Prostate gland (tissue), 2 donors: ENCODE measurements around the gene ZNF18. TPM values are rescaled to one million over a fixed set of nuclear protein-coding genes. Genes with fewer than 3 reads are reported as not detected.

ENCODE experiments used
- DNase-seq: peaks from one replicate; pipeline ENCODE4 v3.0.0-alpha.2; 2019; ENCODE audit warnings: low spot score
- H3K27ac ChIP-seq, 2 donors: fragments of 200-600 bp; sonication (generic); 2 replicates each; pipeline ENCODE4 v1.5.1; 2017 to 2019
- H3K27me3 ChIP-seq: fragments of 200-600 bp; sonication (generic); replicated peaks from 2 replicates; pipeline ENCODE4 v1.5.1; 2019; ENCODE audit not compliant: insufficient read depth
- H3K36me3 ChIP-seq, 2 donors: fragments of 200-600 bp; sonication (generic); 1 replicate in 1 of 2; 2 replicates in 1 of 2; pipeline versions ENCODE4 v1.5.1 to v1.8.1; 2017 to 2019
- H3K4me1 ChIP-seq: fragments of 200-600 bp; sonication (generic); replicated peaks from 2 replicates; pipeline ENCODE4 v1.5.1; 2019
- H3K4me3 ChIP-seq, 2 donors: fragments of 200-600 bp; sonication (generic); 2 replicates each; pipeline ENCODE4 v1.5.1; 2017 to 2019
- H3K9me3 ChIP-seq: fragments of 200-600 bp; sonication (generic); 2 replicates; pipeline ENCODE4 v1.5.1; 2017
- CTCF ChIP-seq, 4 experiments: fragments of 200-600 bp in 2 of 4; fragments of 450-650 bp in 2 of 4; sonication (generic) in 2 of 4; IDR thresholded peaks; 1 replicate in 3 of 4; 2 replicates in 1 of 4; pipeline ENCODE4 v1.5.1; 2016 to 2019; ENCODE audit warnings: antibody characterized with exemption in 4 of 4, mild to moderate bottlenecking in 2 of 4, moderate library complexity in 2 of 4
- POLR2A ChIP-seq: fragments of 450-650 bp; IDR thresholded peaks from one replicate; pipeline ENCODE4 v1.6.1; 2016; ENCODE audit warnings: antibody characterized with exemption, mild to moderate bottlenecking
- POLR2AphosphoS5 ChIP-seq: sonication (generic); formaldehyde crosslinking; IDR thresholded peaks from one replicate; pipeline ENCODE4 v1.6.1; 2017; ENCODE audit warnings: antibody characterized with exemption
- WGBS: methylation state at CpG from one replicate; pipeline ENCODE4 v1.1.5; 2018; 5-methylcytosine and 5-hydroxymethylcytosine counted together
- intact Hi-C: fragments of 100-400 bp; cut with DNase I; formaldehyde crosslinking; loops from one replicate; pipeline ENCODE4 v1.14.2; 2022
- total RNA-seq, 2 donors: library from RNA; depleted of rRNA; stranded (reverse); fragments of >200 nt; gene quantifications; one replicate each; pipeline ENCODE4 v1.1.0, GENCODE V29; 2016

The ZNF18 gene
- 10 to 100 TPM; 11.8 to 13.3 TPM for total RNA-seq

- H3K9me3 ChIP-seq: no peaks in the 10 kb centered on the region
- peak; percentile 96 for DNase-seq
- H3K36me3 ChIP-seq: no peaks in the 10 kb centered on the region
- no peaks in the 10 kb centered on the region for H3K27me3 ChIP-seq
- peak within 1 kb of the TSS; percentile 86 to 91 for H3K4me3 ChIP-seq
- TF ChIP-seq POLR2AphosphoS5 (peak; percentile 90), POLR2A (peak; percentile 97), CTCF (IDR thresholded peaks at IDR 0.05) (peak in 2 of 4 experiments; percentile 40 to 41)
- H3K27ac ChIP-seq: peak within 1 kb of the TSS; percentile 80 to 86
- intact Hi-C loops: loop anchor here (2.0 to 10.0 kb wide), 2 partner anchors 23 to 1263 kb away; partner anchors contain the start of genes MAP2K4 and TMEM220
- 1% methylated on average over 42 of the region's 74 CpGs for WGBS
- H3K4me1 ChIP-seq: no peaks in the 10 kb centered on the region
Measured at GRCh38 chr17:11997147-11997971, at the start of gene ZNF18. Gene ZNF18 (minus strand): TSS chr17:11997475. CDS start chr17:11992829, 4,646 bp downstream.

GRCh38 chr17:12046786-12047185 lies 49.5 kb upstream of the ZNF18 start:
- H3K36me3 ChIP-seq: no peaks in the 10 kb centered on the region
- 64% methylated on average over 2 of the region's 2 CpGs for WGBS
- no peak overlapping the region for H3K4me3 ChIP-seq
- H3K27ac ChIP-seq: no peak overlapping the region
- no peaks in the 10 kb centered on the region for H3K27me3 ChIP-seq
- no peak for TF ChIP-seq POLR2AphosphoS5
- no peak for TF ChIP-seq CTCF (IDR thresholded peaks at IDR 0.05)
- no peak for TF ChIP-seq POLR2A
- DNase-seq: no peak
- intact Hi-C loops: no loop called here
- H3K4me1 ChIP-seq: no peaks in the 10 kb centered on the region
- no peaks in the 10 kb centered on the region for H3K9me3 ChIP-seq

- Histone ChIP-seq H3K36me3 (no peaks in the 10 kb centered on the region), H3K27me3 (no peaks in the 10 kb centered on the region), H3K27ac (no peak overlapping the region), H3K4me3 (no peak overlapping the region), H3K4me1 (peaks cover 4% of the 10 kb centered on the region), H3K9me3 (no peaks in the 10 kb centered on the region)
- 74% methylated on average over 6 of the region's 6 CpGs for WGBS
- DNase-seq: no peak
- TF ChIP-seq POLR2A (no peak), POLR2AphosphoS5 (no peak), CTCF (IDR thresholded peaks at IDR 0.05) (no peak)
- intact Hi-C loops: no loop called here
Measured at GRCh38 chr17:12043702-12044101, 46.4 kb upstream of the ZNF18 start.

GRCh38 chr17:12041312-12041711 lies 44.0 kb upstream of the ZNF18 start:
- intact Hi-C loops: no loop called here
- H3K36me3 ChIP-seq: no peaks in the 10 kb centered on the region
- H3K9me3 ChIP-seq: no peaks in the 10 kb centered on the region
- H3K4me3 ChIP-seq: no peak overlapping the region
- no peak for TF ChIP-seq CTCF (IDR thresholded peaks at IDR 0.05)
- TF ChIP-seq POLR2A: no peak
- TF ChIP-seq POLR2AphosphoS5: no peak
- H3K27ac ChIP-seq: no peak overlapping the region
- H3K4me1 ChIP-seq: peaks cover 4% of the 10 kb centered on the region
- no peak for DNase-seq
- WGBS: 46% methylated on average over 3 of the region's 3 CpGs
- no peaks in the 10 kb centered on the region for H3K27me3 ChIP-seq

DNA sequence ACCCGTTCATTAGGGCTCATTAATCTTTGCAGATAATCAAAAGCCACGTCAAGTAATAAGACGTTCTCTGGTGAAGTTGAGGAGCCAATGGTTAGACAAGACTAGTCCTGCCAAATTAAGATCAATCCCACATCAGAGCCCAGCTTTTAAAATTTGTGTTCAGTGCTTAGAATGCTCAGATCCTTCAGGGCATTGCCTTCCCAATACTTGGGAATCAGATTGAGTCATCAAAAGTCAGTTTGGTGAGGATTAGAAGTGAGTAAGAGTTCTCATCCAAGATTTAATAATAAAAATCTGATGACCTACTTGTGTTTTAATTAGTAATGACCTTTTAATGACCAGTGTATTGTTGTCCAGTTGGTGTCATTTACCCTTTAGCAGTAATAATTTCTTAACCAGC lies 43.2 kb upstream of the ZNF18 start:
- no peaks in the 10 kb centered on the region for H3K36me3 ChIP-seq
- intact Hi-C loops: no loop called here
- no peaks in the 10 kb centered on the region for H3K27me3 ChIP-seq
- no peak for TF ChIP-seq POLR2AphosphoS5
- 50% methylated on average over 3 of the region's 3 CpGs for WGBS
- peaks cover 4% of the 10 kb centered on the region for H3K4me1 ChIP-seq
- H3K9me3 ChIP-seq: no peaks in the 10 kb centered on the region
- DNase-seq: no peak
- H3K4me3 ChIP-seq: no peak overlapping the region
- H3K27ac ChIP-seq: no peak overlapping the region
